A549 (cell line): Measurements from ENCODE around the gene PKP1.

Source experiments
- CTCF ChIP-seq: fragments of >200 bp; sonication (Bioruptor Twin); formaldehyde crosslinking; IDR thresholded peaks from 3 replicates; pipeline ENCODE4 v1.5.1; 2016
- EHMT2 ChIP-seq: fragments of 200-600 bp; sonication (generic); IDR thresholded peaks from 2 replicates; pipeline ENCODE4 v1.6.1; 2016; ENCODE audit warnings: antibody characterized with exemption, low read depth, mild to moderate bottlenecking, moderate library complexity
- ELK1 ChIP-seq: fragments of 150-350 bp; IDR thresholded peaks from 2 replicates; pipeline ENCODE4 v1.6.1; 2014; ENCODE audit warnings: low read depth, mild to moderate bottlenecking, low read length
- EP300 ChIP-seq, 2 experiments: fragments of >200 bp; sonication (Bioruptor Twin); formaldehyde crosslinking; IDR thresholded peaks; 2 replicates in 1 of 2; 3 replicates in 1 of 2; pipeline ENCODE4 v1.6.1; 2016 to 2017
- JUN ChIP-seq, 2 experiments: fragments of >200 bp; sonication (Bioruptor Twin); formaldehyde crosslinking; IDR thresholded peaks; 2 replicates in 1 of 2; 3 replicates in 1 of 2; pipeline ENCODE4 v1.6.1; 2016 to 2017
- KDM5A ChIP-seq: fragments of 200-600 bp; sonication (generic); IDR thresholded peaks from 2 replicates; pipeline ENCODE4 v1.6.1; 2016; ENCODE audit warnings: antibody characterized with exemption, mild to moderate bottlenecking
- NFE2L2 ChIP-seq: fragments of 150-350 bp; conservative IDR thresholded peaks from 2 replicates; pipeline ENCODE4 v1.6.1; 2014; ENCODE audit warnings: low read length
- POLR2A ChIP-seq: IDR thresholded peaks from 2 replicates; pipeline ENCODE4 v1.6.1; 2012; ENCODE audit warnings: mild to moderate bottlenecking, low read length
- RAD21 ChIP-seq, 2 experiments: fragments of >200 bp in 1 of 2; sonication (Bioruptor Twin) in 1 of 2; formaldehyde crosslinking in 1 of 2; IDR thresholded peaks in 1 of 2; conservative IDR thresholded peaks in 1 of 2; 2 replicates in 1 of 2; 3 replicates in 1 of 2; pipeline ENCODE4 v1.6.1; 2012 to 2018; ENCODE audit warnings: inconsistent platforms in 1 of 2
- RFX5 ChIP-seq: fragments of 450-650 bp; IDR thresholded peaks from 2 replicates; pipeline ENCODE4 v1.7.1; 2014; ENCODE audit warnings: antibody characterized with exemption, mild to moderate bottlenecking, moderate library complexity
- SMC3 ChIP-seq: fragments of >200 bp; sonication (Bioruptor Twin); formaldehyde crosslinking; IDR thresholded peaks from 3 replicates; pipeline ENCODE4 v1.6.1; 2018; ENCODE audit warnings: inconsistent platforms
- TFCP2L1 ChIP-seq: fragments of 250-450 bp; sonication (Bioruptor Pico); IDR thresholded peaks from 2 replicates; pipeline ENCODE4 v1.5.0; 2021; ENCODE audit warnings: mild to moderate bottlenecking

GRCh38 chr1:201290551-201290950 is 7.2 kb downstream of the PKP1 start:
- TF ChIP-seq POLR2A, result no peak
- no peak for TF ChIP-seq RAD21 (conservative IDR thresholded peaks at IDR 0.05 in 1 of 2, IDR thresholded peaks at IDR 0.05 in 1 of 2)
- TF ChIP-seq ELK1, result no peak
- TF ChIP-seq NFE2L2, result no peak
- TF ChIP-seq SMC3, result no peak
- TF ChIP-seq CTCF, result no peak
- TF ChIP-seq KDM5A, result no peak
- TF ChIP-seq EHMT2, result no peak
- no peak for TF ChIP-seq RFX5
- TF ChIP-seq TFCP2L1 (CRISPR knock-in tag), result no peak
- TF ChIP-seq JUN (IDR thresholded peaks at IDR 0.05), result no peak
- TF ChIP-seq EP300 (IDR thresholded peaks at IDR 0.05), result no peak
